Activated CD4-positive, CD25-positive, alpha-beta regulatory T cell (primary cell): ENCODE data around the gene PHACTR4.
"Not testable (repeated sequence)": the region's sequence is repeated elsewhere in the genome, so short reads cannot be mapped to it uniquely, and the experiment has no call there.

Experiments used
- DNase-seq, 4 experiments: peaks; one replicate each; lab custom pipeline; 2025; lab: John Stamatoyannopoulos, UW

PHACTR4 gene

DNA sequence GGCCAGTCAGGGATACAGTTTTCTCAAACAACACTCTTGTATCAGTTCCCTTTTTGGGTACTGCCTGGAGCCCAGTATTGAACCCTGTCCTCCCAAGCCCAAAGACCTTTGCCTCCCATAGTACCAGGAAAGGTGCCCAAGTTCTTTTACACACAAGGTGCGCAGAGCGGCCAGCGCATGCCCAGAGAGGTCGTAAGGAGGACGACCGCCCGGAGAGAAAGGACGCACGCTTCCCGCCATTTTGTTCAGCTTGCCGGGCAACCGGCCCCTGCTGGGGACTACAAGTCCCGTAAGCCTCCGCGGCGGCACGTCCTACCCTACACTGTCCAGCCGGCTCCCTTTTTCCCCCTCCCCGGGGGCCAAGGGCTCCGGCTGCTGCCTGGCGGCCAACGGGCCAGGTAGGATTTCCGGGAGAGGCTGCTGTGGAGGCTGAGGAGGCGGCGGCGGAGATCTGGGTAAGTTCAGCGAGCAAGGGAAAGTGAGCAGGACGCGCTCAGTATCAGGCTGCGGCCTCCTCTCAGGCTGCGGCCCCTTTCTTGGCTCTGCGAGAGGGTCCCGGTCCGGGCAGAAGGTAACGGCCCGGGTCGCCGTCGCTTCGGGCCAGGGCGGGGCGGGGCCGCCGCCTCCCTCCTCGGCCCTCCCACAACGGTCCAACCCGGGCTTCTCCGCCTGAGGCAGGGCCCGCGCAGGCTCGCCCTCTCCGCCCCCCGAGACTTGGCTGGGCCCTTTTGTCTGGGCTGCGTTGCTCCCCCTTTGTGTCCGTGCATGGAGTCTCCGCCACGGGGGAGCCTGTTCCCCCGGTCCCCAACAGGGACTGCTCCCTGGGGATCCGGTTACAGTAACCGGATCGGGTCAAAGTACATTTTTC is at the start of gene PHACTR4:
TSS of gene PHACTR4 (plus strand) at position 370 of the 868 bp plus-strand sequence. CDS start 37,708 bp downstream, outside the sequence.
- peak; percentile 44 to 64 (median 58) for DNase-seq

- DNase-seq: no peak
Observed at GRCh38 chr1:28322194-28322593, 47.3 kb upstream of the PHACTR4 start.

DNA sequence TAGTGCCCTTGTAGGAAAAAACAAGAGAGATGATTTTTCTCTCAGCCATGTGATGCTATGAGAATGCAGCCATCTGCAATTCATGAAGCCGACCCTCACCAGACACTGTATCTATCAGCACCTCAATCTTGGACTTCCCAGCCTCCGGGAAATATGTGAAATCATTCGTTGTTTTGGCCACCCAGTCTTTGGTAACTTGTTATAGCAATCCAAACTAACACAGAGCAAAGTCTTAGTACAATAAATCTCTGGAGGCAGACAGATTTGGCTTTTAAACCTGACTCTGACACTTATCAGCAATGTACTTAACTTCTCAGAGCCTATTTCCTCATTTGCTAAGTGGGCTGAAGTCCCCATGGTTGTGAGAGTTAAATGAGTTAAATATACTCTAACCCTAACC is 45.8 kb upstream of the PHACTR4 start:
- DNase-seq: no peak

DNA sequence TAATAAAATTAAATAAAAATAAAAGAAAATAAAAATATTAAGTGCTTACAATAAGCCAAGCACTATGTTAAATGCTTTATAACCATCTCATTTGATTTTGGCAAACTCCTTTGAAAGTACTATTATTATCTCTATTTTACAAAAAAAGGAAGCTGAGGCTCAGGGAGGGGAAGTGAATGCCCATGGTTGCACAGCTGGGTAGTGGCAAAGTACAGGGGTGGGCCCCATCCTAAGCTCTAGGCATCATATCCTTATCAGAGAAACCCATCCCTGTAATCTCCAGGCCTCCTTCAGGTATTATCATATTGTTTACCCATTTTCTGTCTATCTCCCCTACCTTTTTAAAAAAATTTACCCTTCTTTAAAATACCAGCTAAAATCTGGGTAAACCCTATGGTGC is 43.0 kb upstream of the PHACTR4 start:
- DNase-seq: no peak

DNA sequence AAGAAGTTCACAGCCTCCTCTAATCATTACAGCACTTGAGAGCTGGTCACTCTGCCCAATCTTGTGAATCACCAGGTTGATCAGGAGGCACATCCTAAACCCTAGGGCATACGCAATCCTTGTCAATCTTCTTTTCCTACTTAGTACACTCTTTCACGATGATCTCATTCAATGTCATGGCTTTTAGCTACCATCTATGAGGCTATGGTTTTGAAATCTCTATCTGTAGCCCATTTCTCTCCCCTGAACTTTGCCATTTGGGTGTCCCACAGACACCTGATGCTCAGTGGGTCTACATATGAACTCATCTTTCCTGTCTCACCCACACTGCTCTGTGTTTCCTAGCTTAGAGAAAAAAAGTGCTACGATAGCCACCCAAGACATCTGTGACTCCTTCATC is 42.6 kb upstream of the PHACTR4 start:
- no peak for DNase-seq

DNA sequence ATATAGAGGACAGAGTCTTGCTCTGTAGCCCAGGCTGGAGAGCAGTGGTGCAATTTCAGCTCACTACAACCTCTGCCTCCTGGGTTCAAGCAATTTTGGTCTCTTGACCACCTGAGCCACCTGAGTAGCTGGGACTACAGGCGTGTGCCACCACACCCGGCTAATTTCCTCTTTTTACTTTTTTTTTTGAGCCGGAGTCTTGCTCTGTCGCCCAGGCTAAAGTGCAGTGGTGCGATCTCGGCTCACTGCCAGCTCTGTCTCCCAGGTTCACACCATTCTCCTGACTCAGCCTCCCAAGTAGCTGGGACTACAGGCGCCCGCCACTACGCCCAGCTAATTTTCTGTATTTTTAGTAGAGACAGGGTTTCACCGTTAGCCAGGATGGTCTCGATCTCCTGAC is 42.1 kb upstream of the PHACTR4 start:
- not testable (repeated sequence) for DNase-seq

DNA sequence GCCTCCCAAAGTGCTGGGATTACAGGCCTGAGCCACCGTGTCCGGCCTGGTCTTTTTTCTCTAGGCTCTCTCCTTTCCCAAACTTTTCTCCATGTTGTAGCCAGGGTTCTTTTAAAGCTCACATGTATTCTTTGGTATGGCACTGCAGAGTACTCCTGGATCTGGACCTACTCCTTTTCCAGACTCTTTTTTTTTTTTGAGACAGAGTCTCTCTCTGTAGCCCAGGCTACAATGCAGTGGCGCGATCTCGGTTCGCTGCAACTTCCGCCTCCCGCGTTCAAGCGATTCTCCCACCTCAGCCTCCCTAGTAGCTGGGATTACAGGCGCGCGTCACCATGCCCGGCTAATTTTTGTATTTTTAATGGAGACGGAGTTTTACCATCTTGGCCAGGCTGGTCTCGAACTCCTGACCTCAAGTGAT is 41.3 kb upstream of the PHACTR4 start:
- no peak for DNase-seq

- DNase-seq: peak in 2 of 4 experiments; percentile 15 to 33
Observed at GRCh38 chr1:28329395-28330153, 40.0 kb upstream of the PHACTR4 start.

DNA sequence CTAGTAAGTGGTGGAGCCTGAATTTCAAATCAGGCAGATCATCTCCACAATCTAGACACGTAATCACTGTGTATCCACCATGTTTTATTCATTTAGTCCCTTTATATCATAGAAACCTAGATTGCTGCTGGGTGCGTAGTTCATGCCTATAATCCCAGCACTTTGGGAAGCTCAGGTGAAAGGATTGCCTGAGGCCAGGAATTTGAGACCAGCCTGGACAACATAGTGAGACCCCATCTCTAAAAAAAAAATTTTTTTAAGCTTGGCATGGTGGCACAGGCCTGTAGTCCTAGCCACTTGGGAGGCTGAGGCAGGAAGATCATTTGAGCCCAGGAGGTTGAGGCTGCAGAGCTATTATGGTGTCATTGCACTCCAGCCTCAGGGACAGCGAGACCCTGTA is 30.6 kb upstream of the PHACTR4 start:
- no peak for DNase-seq

DNA sequence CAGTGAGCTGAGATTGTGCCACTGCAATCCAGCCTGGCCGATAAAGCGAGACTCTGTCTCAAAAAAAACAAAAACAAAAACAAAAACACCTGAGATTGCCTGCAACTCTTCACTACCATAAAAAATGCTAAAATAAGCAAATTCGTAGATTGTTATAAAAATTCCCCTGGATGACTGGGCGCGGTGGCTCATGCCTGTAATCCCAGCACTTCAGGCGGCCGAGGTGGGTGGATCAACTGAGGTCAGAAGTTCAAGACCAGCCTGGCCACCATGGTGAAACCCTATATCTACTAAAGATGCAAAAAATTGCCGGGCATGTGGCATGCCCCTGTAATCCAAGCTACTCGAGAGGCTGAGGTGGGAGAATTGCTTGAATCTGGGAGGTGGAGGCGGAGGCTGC is 30.0 kb upstream of the PHACTR4 start:
- no peak for DNase-seq

DNA sequence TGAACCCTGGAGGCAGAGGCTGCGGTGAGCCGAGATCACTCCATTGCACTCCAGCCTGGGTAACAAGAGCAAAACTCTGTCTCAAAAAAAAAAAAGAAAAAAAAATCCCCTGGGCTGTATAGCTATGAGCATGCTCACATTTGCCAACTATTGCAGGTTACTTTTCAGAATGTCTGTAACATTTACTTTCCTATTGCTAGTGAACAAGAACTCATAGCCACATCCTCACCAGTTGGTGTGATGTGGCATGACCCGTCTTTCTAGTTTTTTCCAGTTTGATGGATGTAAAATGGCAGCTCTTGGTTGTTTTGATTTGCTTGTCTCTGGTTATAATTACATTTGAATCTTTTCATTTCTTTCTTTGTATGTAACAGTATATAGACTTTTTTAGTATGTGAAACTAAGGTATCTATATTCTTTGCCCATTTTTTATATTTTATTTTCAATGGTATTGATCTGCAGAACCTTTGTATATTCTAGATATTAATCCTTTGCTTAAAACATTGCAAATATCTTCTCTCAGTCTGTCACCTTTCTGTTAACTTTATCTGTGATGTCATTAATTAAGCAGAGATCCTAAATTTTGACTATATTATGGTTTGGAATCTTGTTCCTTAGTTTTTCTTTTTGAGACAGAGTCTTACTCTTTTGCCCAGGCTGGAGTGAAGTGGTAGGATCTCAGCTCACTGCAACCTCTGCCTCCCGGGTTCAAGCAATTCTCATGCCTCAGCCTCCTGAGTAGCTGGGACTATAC is 29.1 kb upstream of the PHACTR4 start:
- DNase-seq: no peak

DNA sequence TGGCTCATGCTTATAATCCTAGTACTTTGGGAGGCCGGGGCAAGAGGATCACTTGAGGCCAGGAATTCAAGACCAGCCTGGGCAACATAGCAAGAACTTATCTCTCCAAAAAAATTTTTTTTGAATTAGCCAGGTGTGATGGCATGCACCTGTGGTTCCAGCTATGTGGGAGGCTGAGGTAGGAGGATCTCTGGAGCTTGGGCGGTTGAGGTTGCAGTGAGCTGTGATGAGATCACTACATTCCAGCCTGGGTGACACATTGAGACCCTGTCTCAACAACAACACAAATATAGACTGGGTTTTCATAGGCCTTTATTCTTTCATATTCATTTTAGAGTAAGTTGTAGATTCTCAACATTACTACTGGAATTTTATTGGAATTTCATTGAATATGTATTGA is 27.9 kb upstream of the PHACTR4 start:
- no peak for DNase-seq

GRCh38 chr1:28343405-28343804 is 26.1 kb upstream of the PHACTR4 start:
- no peak for DNase-seq

- DNase-seq: not testable (repeated sequence)
Observed at GRCh38 chr1:28353248-28353810, 16.2 kb upstream of the PHACTR4 start.

DNA sequence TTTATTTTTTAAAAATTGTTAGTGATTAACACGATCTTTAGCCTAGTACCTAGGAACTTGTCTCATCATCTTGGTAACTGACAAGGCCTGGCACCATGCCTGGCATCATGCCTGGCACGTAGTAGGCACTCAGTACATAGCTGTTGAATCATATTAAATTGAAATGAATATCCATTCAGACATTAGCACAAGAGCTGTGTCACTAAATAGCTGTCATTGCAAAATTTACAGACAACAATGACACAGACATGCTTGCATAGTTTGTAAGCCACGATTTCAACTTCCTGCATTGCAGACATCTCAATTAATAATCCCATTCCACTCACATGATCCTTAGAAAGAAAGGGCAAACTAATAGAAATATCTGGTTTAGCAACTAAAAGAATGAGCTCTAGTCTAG is 15.4 kb upstream of the PHACTR4 start:
- DNase-seq: no peak

GRCh38 chr1:28358716-28359115 is 10.8 kb upstream of the PHACTR4 start:
- DNase-seq: no peak

DNA sequence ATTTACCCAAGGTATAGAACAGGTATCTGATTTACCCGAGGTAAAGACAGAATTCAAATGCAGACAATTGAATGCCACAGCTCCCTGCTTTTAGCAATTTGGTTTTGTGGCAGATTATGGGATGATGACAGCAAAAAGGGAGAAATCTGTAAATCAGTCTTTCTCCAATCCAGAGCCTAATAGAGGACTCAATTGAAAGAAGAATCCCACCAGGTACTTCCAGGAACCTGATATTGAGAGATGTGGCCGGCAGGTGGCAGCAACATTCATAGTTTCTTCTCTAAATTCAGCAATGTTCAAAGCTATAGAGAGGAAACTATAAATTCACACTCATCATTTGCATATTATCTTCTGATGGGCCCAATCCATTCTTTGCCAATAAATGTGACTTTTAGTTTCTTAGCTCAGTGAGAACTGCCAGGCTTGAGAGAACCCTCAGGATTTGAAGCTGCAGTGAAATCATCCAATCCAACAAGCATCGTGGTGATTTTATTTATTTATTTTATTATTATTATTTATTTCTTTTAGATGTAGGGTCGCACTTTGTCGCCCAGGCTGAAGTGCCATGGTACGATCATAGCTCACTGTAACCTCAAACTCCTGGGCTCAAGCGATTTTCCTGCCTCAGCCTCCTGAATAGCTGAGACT is 9.8 kb upstream of the PHACTR4 start:
- peak; percentile 41 to 56 (median 47) for DNase-seq

GRCh38 chr1:28364888-28365287 is 4.7 kb upstream of the PHACTR4 start:
- no peak for DNase-seq

DNA sequence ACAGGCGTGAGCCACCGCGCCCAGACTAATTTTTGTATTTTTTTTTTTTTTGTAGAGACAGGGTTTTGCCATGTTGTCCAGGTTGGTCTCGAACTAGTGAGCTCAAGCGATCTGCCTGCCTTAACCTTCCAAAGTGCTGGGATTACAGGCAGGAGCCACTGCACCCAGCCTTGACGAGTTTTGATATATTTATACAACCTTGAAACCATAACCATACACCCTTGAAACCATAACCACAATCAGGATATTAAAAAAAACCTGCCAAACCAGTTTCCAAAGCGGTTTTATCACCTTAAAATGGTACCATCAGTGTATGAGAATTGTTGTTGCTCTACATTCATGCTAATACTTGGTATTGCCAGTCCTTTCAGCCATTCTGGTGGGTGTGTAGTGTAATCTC is 3.7 kb upstream of the PHACTR4 start:
- DNase-seq: no peak

DNA sequence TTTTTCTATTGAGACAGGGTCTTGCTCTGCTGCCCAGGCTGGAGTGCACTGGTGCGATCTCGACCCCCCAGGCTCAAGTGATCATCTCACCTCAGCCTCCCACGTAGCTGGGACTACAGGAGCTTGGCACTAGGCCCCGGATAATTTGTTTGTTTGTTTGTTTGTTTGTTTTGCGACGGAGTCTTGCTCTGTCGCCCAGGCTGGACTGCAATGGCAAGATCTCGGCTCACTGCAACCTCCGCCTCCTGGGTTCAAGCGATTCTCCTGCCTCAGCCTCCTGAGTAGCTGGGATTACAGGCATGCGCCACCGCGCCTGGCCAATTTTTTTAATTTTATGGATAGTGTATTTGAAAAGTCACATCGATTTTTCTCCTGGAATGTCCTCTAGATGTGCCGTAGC is 932 bp upstream of the PHACTR4 start:
- DNase-seq: not testable (repeated sequence)

DNA sequence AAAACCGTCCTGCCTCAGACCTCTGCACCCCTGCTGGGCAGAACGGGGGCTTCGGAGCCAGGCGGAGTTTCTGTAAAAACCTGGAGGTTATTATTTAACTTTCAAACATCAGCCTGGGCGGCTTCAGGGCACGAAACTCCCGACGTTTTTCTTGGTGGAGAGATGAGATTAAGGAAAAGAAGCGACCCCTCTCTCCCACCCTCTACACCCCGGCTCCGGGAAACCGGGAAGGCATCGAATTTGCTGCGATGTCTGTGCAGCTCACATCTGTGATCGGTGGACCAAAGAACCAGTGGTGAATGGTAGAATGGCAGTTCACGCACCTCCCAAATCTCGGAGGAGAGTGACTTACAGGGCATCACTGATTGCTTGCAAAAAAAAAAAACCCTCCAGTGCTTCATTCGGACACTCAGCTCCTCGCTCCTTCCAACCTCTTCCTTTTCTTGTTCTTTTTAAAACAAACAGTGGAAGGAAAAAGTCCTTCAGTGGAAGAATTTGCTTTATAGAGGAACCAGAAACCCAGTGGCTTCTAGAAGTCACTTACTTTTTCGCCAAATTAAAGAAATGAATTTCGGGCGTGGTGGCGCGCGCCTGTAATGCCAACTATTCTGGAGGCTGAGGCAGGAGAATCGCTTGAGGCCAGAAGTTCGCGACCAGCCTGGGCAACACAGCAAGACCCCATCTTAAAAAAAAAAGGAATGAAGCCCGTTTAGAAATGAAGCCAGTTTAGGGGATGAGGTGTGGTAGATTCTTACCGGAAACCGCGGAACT is 884 bp downstream of the PHACTR4 start:
- DNase-seq: no peak
